T-cell (primary cell): Measurements from ENCODE around the gene METRN. TPM values are rescaled to one million over a fixed set of nuclear protein-coding genes. Genes with fewer than 3 reads are reported as not detected.

ENCODE experiments used
- ATAC-seq, 4 experiments: fragments of 200-7000 bp in 3 of 4; fragments of 150-1000 bp in 1 of 4; cut with Tn5 transposase; replicated peaks in 1 of 4; 1 replicate in 3 of 4; 2 replicates in 1 of 4; pipeline ENCODE4 v1.10.0; 2021; ENCODE audit warnings: moderate library complexity in 3 of 4, mild to moderate bottlenecking in 2 of 4, moderate number of reproducible peaks in 1 of 4
- CTCF ChIA-PET, 2 donors: fragments of 300-600 bp; sonication (Branson Sonifier 250); formaldehyde crosslinking; loops; one replicate each; lab custom pipeline; 2022; ENCODE audit warnings: antibody characterized with exemption in 2 of 2; lab: Charles Lee
- POLR2A ChIA-PET, 2 donors: fragments of 300-600 bp; sonication (Branson Sonifier 250); formaldehyde crosslinking; loops; one replicate each; lab custom pipeline; 2022; ENCODE audit warnings: antibody characterized with exemption in 2 of 2; lab: Charles Lee
- DNase-seq, 35 experiments: peaks; one replicate each; pipeline versions ENCODE4 v3.0.0 to v3.0.0-alpha.2; 2013 to 2023
- H3K27ac ChIP-seq: one replicate; pipeline ENCODE4 v1.5.1; 2013; ENCODE audit warnings: low read length
- H3K27me3 ChIP-seq, 2 experiments: replicated peaks in 1 of 2; 1 replicate in 1 of 2; 2 replicates in 1 of 2; pipeline versions ENCODE4 v1.6.1 to v1.7.0; 2013; ENCODE audit warnings: low read length in 1 of 2, mixed read lengths in 1 of 2; ENCODE audit not compliant: control insufficient read depth in 2 of 2, insufficient read depth in 2 of 2; ENCODE audit errors: extremely low read depth in 1 of 2
- H3K36me3 ChIP-seq, 2 donors: 1 replicate in 1 of 2; 2 replicates in 1 of 2; pipeline versions ENCODE4 v1.6.1 to v1.7.0; 2013; ENCODE audit warnings: low read length in 1 of 2; ENCODE audit not compliant: control insufficient read depth in 2 of 2, insufficient read depth in 1 of 2; ENCODE audit errors: extremely low read depth in 1 of 2
- H3K4me1 ChIP-seq, 2 experiments: 1 replicate in 1 of 2; 2 replicates in 1 of 2; pipeline versions ENCODE4 v1.6.1 to v1.7.0; 2013; ENCODE audit warnings: low read length in 2 of 2, mixed read lengths in 1 of 2; ENCODE audit not compliant: insufficient read depth in 2 of 2, control insufficient read depth in 1 of 2; ENCODE audit errors: extremely low read depth in 1 of 2
- H3K4me3 ChIP-seq, 2 donors: 1 replicate in 1 of 2; 2 replicates in 1 of 2; pipeline versions ENCODE4 v1.5.1 to v1.7.0; 2013; ENCODE audit warnings: mild to moderate bottlenecking in 2 of 2, low read length in 1 of 2, moderate library complexity in 1 of 2; ENCODE audit not compliant: control insufficient read depth in 1 of 2; ENCODE audit errors: extremely low read depth in 1 of 2
- H3K9me3 ChIP-seq: 2 replicates; pipeline ENCODE4 v1.7.0; 2013
- H3K27ac Mint-ChIP-seq, 2 donors: one replicate each; pipeline ENCODE4 v1.8.0; 2020 to 2021; ENCODE audit warnings: mild to moderate bottlenecking in 2 of 2, mixed read lengths in 2 of 2
- H3K27me3 Mint-ChIP-seq, 2 donors: one replicate each; pipeline ENCODE4 v1.8.0; 2021 to 2022; ENCODE audit warnings: mixed read lengths in 2 of 2
- H3K36me3 Mint-ChIP-seq: one replicate; pipeline ENCODE4 v1.8.0; 2021; ENCODE audit warnings: mixed read lengths
- H3K4me1 Mint-ChIP-seq, 3 donors: one replicate each; pipeline ENCODE4 v1.8.0; 2020 to 2022; ENCODE audit warnings: mixed read lengths in 3 of 3, mild to moderate bottlenecking in 1 of 3
- H3K4me3 Mint-ChIP-seq, 3 donors: one replicate each; pipeline ENCODE4 v1.8.0; 2020 to 2022; ENCODE audit warnings: mild to moderate bottlenecking in 3 of 3, mixed read lengths in 3 of 3, moderate library complexity in 3 of 3
- H3K9me3 Mint-ChIP-seq, 3 donors: one replicate each; pipeline ENCODE4 v1.8.0; 2020 to 2022; ENCODE audit warnings: mixed read lengths in 3 of 3
- WGBS: methylation state at CpG from one replicate; pipeline ENCODE4 v1.1.5; 2013; ENCODE audit warnings: missing lambda C conversion rate; ENCODE audit not compliant: insufficient coverage; 5-methylcytosine and 5-hydroxymethylcytosine counted together
- total RNA-seq, 35 experiments: library from RNA in 6 of 35; stranded (reverse) in 6 of 35; fragments of 120-200 nt in 1 of 35; gene quantifications; one replicate each; pipeline versions ENCODE4 v1.2.1 to v1.2.4 and lab custom pipeline; 2013 to 2026

Gene METRN
- total RNA-seq, 5 donors from 2014 or later (not counting 1 experiment from before 2014, with no cell fraction given) = 4.2 to 18.2 (median 12.0) TPM

DNA sequence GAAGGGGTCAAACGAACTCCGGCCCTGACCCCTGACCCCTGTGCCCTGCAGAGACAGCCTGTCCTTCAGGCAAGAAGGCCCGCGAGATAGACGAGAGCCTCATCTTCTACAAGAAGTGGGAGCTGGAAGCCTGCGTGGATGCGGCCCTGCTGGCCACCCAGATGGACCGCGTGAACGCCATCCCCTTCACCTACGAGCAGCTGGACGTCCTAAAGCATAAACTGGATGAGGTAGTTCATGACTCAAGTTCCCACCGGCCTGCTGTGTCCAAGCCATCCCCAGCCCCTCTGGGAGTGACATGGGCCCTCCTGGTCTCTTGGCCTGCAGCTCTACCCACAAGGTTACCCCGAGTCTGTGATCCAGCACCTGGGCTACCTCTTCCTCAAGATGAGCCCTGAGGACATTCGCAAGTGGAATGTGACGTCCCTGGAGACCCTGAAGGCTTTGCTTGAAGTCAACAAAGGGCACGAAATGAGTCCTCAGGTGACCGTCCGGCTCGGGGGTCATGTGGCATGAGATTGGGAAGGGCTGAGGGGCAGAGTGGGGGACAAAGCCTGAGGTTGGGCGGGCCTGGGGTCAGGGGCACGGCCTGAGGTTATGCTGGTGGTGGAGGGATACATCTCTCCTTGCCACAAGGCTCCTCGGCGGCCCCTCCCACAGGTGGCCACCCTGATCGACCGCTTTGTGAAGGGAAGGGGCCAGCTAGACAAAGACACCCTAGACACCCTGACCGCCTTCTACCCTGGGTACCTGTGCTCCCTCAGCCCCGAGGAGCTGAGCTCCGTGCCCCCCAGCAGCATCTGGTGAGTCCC lies 51.3 kb downstream of the METRN start:
- Histone ChIP-seq H3K27ac (no peak overlapping the region), H3K4me1 (no peaks in the 10 kb centered on the region), H3K4me3 (no peak overlapping the region), H3K36me3 (no peaks in the 10 kb centered on the region), H3K9me3 (no peaks in the 10 kb centered on the region), H3K27me3 (peaks cover 0 to 46% of the 10 kb centered on the region in 2 experiments)
- WGBS = 85% methylated on average over 26 of the region's 29 CpGs
- ATAC-seq (no peak), DNase-seq (no peak)
- peaks cover 0 to under 1% of the 10 kb centered on the region in 2 donors for H3K27me3 Mint-ChIP-seq
- no peaks in the 10 kb centered on the region for H3K4me1 Mint-ChIP-seq
- ChIA-PET POLR2A (no interaction called here), CTCF (interaction anchor here in 1 of 2 donors (0.7 kb wide), 1 partner anchor 25 kb away, joined by 3 read pairs; no protein-coding TSS in a partner anchor)
- H3K27ac Mint-ChIP-seq = no peak overlapping the region
- no peaks in the 10 kb centered on the region for H3K36me3 Mint-ChIP-seq
- no peaks in the 10 kb centered on the region for H3K9me3 Mint-ChIP-seq
- H3K4me3 Mint-ChIP-seq = no peak overlapping the region

DNA sequence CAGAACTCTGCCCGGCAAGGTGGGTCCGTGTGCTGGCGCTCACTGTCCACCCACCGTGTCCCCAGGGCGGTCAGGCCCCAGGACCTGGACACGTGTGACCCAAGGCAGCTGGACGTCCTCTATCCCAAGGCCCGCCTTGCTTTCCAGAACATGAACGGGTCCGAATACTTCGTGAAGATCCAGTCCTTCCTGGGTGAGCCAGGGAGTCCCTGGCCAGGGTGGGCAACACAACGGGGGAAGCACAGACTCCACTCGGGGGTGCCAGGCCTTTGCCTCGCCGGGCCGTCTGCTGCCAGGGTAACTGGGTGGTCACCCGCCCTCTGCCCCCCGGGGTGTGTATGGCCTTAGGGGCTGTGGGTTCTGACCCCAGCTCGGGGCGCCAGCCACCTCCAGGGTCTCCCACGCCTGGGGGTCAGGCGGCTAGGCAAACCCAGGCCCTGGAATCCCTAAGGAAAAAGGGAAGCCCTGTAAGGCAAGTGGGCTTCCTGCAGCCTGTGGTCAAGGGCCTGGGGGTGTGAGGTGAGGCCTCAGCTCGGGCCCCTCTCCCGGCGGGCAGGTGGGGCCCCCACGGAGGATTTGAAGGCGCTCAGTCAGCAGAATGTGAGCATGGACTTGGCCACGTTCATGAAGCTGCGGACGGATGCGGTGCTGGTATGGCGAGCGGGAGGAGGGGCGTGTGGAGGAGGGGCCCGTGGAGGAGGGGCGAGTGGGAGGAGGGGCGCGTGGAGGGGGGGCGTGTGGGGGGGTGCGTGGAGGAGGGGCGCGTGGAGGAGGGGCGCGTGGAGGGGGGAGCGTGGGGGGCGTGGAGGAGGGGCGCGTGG lies 52.1 kb downstream of the METRN start:
- H3K9me3 Mint-ChIP-seq = no peaks in the 10 kb centered on the region
- ATAC-seq (no peak), DNase-seq (no peak)
- H3K27ac Mint-ChIP-seq = no peak overlapping the region
- Histone ChIP-seq H3K4me3 (no peak overlapping the region), H3K4me1 (no peaks in the 10 kb centered on the region), H3K36me3 (no peaks in the 10 kb centered on the region), H3K27ac (no peak overlapping the region), H3K9me3 (no peaks in the 10 kb centered on the region), H3K27me3 (peaks cover 0 to 45% of the 10 kb centered on the region in 2 experiments)
- WGBS = 70% methylated on average over 30 of the region's 48 CpGs
- peaks cover 0 to 4% of the 10 kb centered on the region in 2 donors for H3K27me3 Mint-ChIP-seq
- ChIA-PET CTCF (no interaction called here), POLR2A (no interaction called here)
- H3K36me3 Mint-ChIP-seq = no peaks in the 10 kb centered on the region
- no peaks in the 10 kb centered on the region for H3K4me1 Mint-ChIP-seq
- H3K4me3 Mint-ChIP-seq = no peak overlapping the region

DNA sequence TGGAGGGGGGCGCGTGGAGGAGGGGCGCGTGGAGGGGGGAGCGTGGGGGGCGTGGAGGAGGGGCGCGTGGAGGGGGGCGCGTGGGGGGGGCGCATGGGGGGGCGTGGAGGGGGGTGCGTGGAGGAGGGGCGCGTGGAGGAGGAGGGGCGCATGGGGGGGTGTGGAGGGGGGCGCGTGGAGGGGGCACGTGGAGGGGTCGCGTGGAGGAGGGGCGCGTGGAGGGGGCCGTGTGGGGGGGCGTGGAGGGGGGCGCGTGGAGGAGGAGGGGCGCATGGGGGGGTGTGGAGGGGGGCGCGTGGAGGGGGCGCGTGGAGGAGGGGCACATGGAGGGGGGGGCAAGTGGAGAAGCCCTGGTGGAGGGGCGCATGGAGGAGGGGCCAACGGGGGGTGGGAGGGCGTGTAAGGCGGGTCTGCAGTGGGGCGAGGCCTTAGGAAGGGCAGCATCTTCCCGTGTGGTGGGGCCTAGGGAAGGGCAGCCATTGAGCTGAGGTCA lies 52.9 kb downstream of the METRN start:
- Mint-ChIP-seq H3K27me3 (peaks cover 0 to 4% of the 10 kb centered on the region in 2 donors), H3K9me3 (no peaks in the 10 kb centered on the region), H3K36me3 (no peaks in the 10 kb centered on the region), H3K4me1 (no peaks in the 10 kb centered on the region), H3K27ac (no peak overlapping the region), H3K4me3 (no peak overlapping the region)
- Histone ChIP-seq H3K27me3 (peaks cover 0 to 46% of the 10 kb centered on the region in 2 experiments), H3K36me3 (no peaks in the 10 kb centered on the region), H3K9me3 (no peaks in the 10 kb centered on the region), H3K4me3 (no peak overlapping the region), H3K27ac (no peak overlapping the region), H3K4me1 (no peaks in the 10 kb centered on the region)
- ChIA-PET CTCF (no interaction called here), POLR2A (no interaction called here)
- DNase-seq = no peak
- 57% methylated on average over 2 of the region's 38 CpGs for WGBS
- no peak for ATAC-seq

GRCh38 chr16:768428-768827 lies 53.5 kb downstream of the METRN start:
- no peak overlapping the region for H3K27ac Mint-ChIP-seq

More at GRCh38 chr16:768428-768827, 53.5 kb downstream of the METRN start:
- Mint-ChIP-seq H3K4me3 (no peak overlapping the region), H3K27me3 (peaks cover 0 to 4% of the 10 kb centered on the region in 2 donors), H3K9me3 (no peaks in the 10 kb centered on the region), H3K36me3 (no peaks in the 10 kb centered on the region), H3K4me1 (no peaks in the 10 kb centered on the region)
- 70% methylated on average over 11 of the region's 21 CpGs for WGBS
- peaks cover 0 to 41% of the 10 kb centered on the region in 2 experiments for H3K27me3 ChIP-seq
- no peak overlapping the region for H3K4me3 ChIP-seq
- no peaks in the 10 kb centered on the region for H3K36me3 ChIP-seq
- ChIA-PET CTCF (no interaction called here), POLR2A (no interaction called here)
- no peaks in the 10 kb centered on the region for H3K4me1 ChIP-seq
- DNase-seq (no peak), ATAC-seq (no peak)
- no peak overlapping the region for H3K27ac ChIP-seq
- no peaks in the 10 kb centered on the region for H3K9me3 ChIP-seq

Other genes starting within 250 kb of the METRN start
- gene CAPN15, start 187.4 kb upstream of the METRN start, total RNA-seq = 10 to 100 TPM; 61.7 to 89.0 (median 82.7) TPM
- not detected for gene PRR35, start 154.7 kb upstream of the METRN start, total RNA-seq
- gene NHLRC4, start 148.1 kb upstream of the METRN start, total RNA-seq = 1 to 10 TPM; 1.3 to 5.0 (median 3.6) TPM
- gene PIGQ, start 145.2 kb upstream of the METRN start, total RNA-seq = 10 to 100 TPM; 38.2 to 86.9 (median 63.1) TPM
- 10 to 100 TPM; 14.1 to 28.0 (median 24.4) TPM for gene RAB40C, start 125.1 kb upstream of the METRN start, total RNA-seq
- 1 to 10 TPM in 3 of 5 donors, under 1 TPM in 2; 0.15 to 1.5 (median 1.0) TPM for gene WFIKKN1, start 84.1 kb upstream of the METRN start, total RNA-seq
- 10 to 100 TPM; 42.1 to 94.0 (median 87.2) TPM for gene METTL26, start 78.8 kb upstream of the METRN start, total RNA-seq
- 10 to 100 TPM; 19.1 to 43.0 (median 40.0) TPM for gene MCRIP2, start 73.3 kb upstream of the METRN start, total RNA-seq
- gene WDR90, start 65.8 kb upstream of the METRN start, total RNA-seq = 10 to 100 TPM; 19.7 to 35.7 (median 23.4) TPM
- gene RHOT2, start 47.0 kb upstream of the METRN start, total RNA-seq = 100 to 1,000 TPM; 181 to 320 (median 286) TPM
- 1 to 10 TPM; 2.0 to 3.6 (median 2.5) TPM for gene RHBDL1, start 39.4 kb upstream of the METRN start, total RNA-seq
- 100 to 1,000 TPM in 3 of 5 donors, 10 to 100 TPM in 2; 67.3 to 119 (median 114) TPM for gene STUB1, start 34.7 kb upstream of the METRN start, total RNA-seq
- gene JMJD8, start 30.8 kb upstream of the METRN start, total RNA-seq = 10 to 100 TPM; 27.3 to 54.4 (median 49.1) TPM
- 10 to 100 TPM; 10.7 to 22.4 (median 18.4) TPM for gene WDR24, start 24.7 kb upstream of the METRN start, total RNA-seq
- gene FBXL16, start 9.3 kb upstream of the METRN start, total RNA-seq = 10 to 100 TPM; 16.4 to 65.5 (median 50.2) TPM
- 10 to 100 TPM; 22.9 to 38.8 (median 27.2) TPM for gene ANTKMT, start 6.0 kb downstream of the METRN start, total RNA-seq
- 10 to 100 TPM in 1 of 5 donors, 1 to 10 TPM in 4; 3.1 to 17.1 (median 8.6) TPM for gene CCDC78, start 11.3 kb downstream of the METRN start, total RNA-seq
- gene HAGHL, start 12.0 kb downstream of the METRN start, total RNA-seq = 10 to 100 TPM in 4 of 5 donors, 1 to 10 TPM in 1; 9.9 to 50.1 (median 31.6) TPM
- gene CIAO3, start 25.9 kb downstream of the METRN start, total RNA-seq = 10 to 100 TPM; 36.2 to 69.1 (median 58.6) TPM
- under 1 TPM in 2 of 5 donors, not detected in 3; 0.55 to 0.60 TPM for gene MSLN, start 45.6 kb downstream of the METRN start, total RNA-seq
- gene RPUSD1, start 73.3 kb downstream of the METRN start, total RNA-seq = 10 to 100 TPM; 16.0 to 35.3 (median 34.5) TPM
- 10 to 100 TPM; 29.6 to 73.2 (median 49.5) TPM for gene CHTF18, start 73.5 kb downstream of the METRN start, total RNA-seq
- gene GNG13, start 85.6 kb downstream of the METRN start, total RNA-seq = not detected